SK-N-MC (cell line): ENCODE results near the gene MCU.

Experiments used
- EZH2 ChIP-seq: fragments of 200-600 bp; sonication (generic); IDR thresholded peaks from one replicate; pipeline ENCODE4 v1.6.1; 2017; ENCODE audit warnings: antibody characterized with exemption
- FOXP2 ChIP-seq: optimal IDR thresholded peaks from 2 replicates; pipeline ENCODE3; 2011; ENCODE audit warnings: mild to moderate bottlenecking, moderate library complexity; ENCODE audit not compliant: insufficient read depth; ENCODE audit errors: extremely low read length, control extremely low read depth
- POLR2AphosphoS5 ChIP-seq: IDR thresholded peaks from 2 replicates; pipeline ENCODE4 v1.6.1; 2012; ENCODE audit warnings: mild to moderate bottlenecking, low read depth, low read length, borderline replicate concordance

- TF ChIP-seq EZH2, result no peak
- TF ChIP-seq POLR2AphosphoS5, result no peak
- no peak for TF ChIP-seq FOXP2
These were observed 108.2 kb downstream of the MCU start for GRCh38 chr10:72800000-72800740.
